Fibroblast of pulmonary artery (primary cell): ENCODE results near the gene DNAL4.

ENCODE experiments used
- DNase-seq: peaks from one replicate; pipeline ENCODE4 v3.0.0-alpha.2; 2010; ENCODE audit warnings: low read depth
- H3K4me3 ChIP-seq: replicated peaks from 2 replicates; pipeline ENCODE4 v1.5.1; 2011; ENCODE audit warnings: low read depth, mild to moderate bottlenecking, control low read depth, low read length, moderate library complexity
- TF ChIP-seq, protein P1 (sequence below): IDR thresholded peaks from 2 replicates; pipeline ENCODE4 v1.5.1; 2011; ENCODE audit warnings: mild to moderate bottlenecking, control low read depth, low read length, inconsistent platforms; ENCODE audit errors: missing control alignments

DNAL4 gene

DNA sequence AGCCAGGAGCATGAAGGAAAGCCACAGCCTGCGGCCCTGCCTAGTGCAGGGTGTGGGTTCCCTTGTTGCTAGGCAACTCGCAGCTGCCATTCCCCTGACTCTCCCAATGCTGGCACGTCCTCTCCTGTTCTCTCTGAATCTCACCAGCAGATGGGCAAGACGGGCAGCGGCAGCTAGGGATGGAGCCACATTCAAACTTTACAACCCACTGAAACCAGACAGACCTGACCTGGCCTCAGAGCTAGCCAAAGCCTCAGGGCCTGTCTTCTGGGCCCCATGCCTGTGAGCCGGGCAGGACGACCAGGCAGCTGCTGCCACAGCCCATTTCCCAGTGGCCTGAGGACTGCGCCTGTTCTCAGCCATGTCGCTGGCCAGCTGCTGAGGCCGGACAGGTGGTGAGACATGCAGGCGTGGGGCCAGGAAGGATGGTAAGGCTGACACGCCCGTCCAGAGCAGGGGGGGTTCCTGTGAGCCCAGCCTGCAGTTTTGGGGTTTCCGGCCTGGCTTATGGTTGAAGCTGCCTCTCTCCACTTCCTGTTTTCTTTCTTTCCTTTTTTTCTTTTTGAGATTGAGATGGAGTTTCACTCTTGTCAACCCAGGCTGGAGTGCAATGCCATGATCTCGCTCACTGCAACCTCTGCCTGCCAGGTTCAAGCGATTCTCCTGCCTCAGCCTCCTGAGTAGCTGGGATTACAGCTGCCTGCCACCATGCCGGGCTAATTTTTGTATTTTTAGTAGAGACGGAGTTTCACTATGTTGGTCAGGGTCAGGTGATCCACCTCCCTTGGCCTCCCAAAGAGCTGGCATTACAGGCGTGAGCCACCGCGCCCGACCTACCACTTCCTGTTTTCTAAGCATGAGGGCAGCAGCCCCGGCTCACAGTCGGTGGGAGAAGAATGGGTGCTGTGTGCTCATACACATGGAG is 42.3 kb downstream of the DNAL4 start:
- no peak for DNase-seq
- no peak overlapping the region for H3K4me3 ChIP-seq
- TF ChIP-seq, protein P1, sequence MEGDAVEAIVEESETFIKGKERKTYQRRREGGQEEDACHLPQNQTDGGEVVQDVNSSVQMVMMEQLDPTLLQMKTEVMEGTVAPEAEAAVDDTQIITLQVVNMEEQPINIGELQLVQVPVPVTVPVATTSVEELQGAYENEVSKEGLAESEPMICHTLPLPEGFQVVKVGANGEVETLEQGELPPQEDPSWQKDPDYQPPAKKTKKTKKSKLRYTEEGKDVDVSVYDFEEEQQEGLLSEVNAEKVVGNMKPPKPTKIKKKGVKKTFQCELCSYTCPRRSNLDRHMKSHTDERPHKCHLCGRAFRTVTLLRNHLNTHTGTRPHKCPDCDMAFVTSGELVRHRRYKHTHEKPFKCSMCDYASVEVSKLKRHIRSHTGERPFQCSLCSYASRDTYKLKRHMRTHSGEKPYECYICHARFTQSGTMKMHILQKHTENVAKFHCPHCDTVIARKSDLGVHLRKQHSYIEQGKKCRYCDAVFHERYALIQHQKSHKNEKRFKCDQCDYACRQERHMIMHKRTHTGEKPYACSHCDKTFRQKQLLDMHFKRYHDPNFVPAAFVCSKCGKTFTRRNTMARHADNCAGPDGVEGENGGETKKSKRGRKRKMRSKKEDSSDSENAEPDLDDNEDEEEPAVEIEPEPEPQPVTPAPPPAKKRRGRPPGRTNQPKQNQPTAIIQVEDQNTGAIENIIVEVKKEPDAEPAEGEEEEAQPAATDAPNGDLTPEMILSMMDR, result no peak

DNA sequence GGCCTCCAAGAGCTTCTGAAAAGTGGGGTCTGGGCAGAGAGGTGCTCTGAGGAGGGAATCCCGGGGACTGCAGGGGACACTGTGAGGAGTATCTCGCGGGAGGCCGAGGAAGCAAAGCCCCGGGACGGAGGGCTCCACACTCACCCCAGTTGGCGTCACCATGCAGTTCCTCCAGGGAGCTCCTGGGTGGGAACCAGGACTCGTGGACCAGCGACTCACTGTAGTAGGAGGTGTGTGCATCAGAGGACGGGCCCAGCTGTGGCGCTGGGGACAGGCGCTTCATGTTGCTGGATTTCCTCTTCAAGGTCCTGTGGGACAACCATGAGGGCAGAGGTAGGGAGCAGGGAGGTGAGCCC is 42.9 kb downstream of the DNAL4 start:
- no peak overlapping the region for H3K4me3 ChIP-seq

DNA sequence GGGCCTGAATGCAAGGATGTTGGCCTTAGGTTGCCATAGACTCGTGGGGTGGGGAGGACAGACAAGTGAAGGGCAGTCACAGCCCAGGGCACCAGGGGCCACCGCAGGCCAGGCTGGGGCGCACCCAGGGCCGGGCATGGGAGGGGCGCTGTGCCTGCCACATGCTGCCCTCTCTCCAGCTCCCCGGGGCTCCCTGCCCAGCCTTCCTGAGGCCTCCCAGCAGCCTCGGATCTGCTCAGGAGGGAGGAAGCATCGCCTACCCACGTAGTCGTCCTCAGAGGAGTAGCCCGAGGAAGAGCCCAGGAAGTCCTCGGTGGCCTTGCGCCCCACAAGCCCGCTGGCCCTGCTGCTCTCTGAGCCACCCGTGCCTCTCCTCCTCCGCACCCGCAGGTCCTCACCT is 43.3 kb downstream of the DNAL4 start:
- TF ChIP-seq, protein P1, result no peak
- no peak for DNase-seq
- no peak overlapping the region for H3K4me3 ChIP-seq

More for the DNA sequence above, 42.9 kb downstream of the DNAL4 start:
- DNase-seq, result no peak
- TF ChIP-seq, protein P1, result no peak

DNA sequence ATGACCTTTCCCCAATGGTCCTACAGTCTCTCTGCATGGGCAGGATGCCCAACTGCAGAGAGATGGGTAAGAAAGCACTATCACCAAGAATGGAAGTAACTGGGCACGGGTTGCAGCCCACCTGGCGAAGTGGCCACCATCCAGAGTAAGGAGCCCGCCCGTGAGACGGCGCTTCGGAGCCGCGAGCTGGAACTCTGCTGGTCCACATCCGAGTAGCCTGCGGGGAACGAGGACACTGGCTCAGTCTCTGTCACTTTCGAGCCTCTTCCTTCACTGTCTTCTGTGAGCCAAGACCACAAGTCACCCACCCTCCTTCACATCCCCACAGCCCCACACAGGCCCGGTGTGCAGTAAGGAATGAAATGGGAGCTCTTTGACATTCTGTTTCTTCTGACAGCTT is 43.8 kb downstream of the DNAL4 start:
- DNase-seq, result no peak
- H3K4me3 ChIP-seq, result no peak overlapping the region
- TF ChIP-seq, protein P1, result no peak

DNA sequence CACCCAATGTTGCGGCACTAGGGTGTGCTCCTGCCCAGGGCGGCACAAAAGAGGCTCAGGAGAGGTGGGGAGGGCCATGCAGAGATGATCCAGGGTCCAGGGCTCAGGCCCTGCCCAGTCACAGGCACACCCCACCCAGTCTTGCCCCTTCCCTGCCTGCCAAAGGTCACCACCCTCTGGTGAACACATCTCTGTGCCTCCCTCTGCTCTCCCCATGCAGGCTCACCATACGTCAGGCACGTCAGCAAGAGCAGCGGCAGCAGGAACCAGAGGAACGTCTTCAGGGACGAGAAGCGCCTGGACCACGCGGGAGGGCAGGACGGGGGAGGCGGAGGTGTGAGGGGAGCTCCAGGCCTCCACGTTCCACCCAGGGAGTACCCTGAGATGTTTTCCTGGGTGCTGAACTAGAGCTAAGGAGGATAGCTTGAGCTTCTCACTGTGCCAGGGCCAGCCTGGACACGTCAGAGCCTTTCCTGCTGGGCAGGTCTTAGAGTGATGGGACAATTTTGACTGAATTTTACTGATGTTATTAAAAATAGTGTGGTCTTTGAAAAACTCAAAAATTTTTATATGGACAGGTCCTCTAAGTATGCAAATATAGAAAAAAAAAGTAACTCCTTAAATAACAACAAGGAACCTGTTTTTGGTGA is 45.3 kb downstream of the DNAL4 start:
- H3K4me3 ChIP-seq, result no peak overlapping the region
- TF ChIP-seq, protein P1, result no peak
- DNase-seq, result no peak

DNA sequence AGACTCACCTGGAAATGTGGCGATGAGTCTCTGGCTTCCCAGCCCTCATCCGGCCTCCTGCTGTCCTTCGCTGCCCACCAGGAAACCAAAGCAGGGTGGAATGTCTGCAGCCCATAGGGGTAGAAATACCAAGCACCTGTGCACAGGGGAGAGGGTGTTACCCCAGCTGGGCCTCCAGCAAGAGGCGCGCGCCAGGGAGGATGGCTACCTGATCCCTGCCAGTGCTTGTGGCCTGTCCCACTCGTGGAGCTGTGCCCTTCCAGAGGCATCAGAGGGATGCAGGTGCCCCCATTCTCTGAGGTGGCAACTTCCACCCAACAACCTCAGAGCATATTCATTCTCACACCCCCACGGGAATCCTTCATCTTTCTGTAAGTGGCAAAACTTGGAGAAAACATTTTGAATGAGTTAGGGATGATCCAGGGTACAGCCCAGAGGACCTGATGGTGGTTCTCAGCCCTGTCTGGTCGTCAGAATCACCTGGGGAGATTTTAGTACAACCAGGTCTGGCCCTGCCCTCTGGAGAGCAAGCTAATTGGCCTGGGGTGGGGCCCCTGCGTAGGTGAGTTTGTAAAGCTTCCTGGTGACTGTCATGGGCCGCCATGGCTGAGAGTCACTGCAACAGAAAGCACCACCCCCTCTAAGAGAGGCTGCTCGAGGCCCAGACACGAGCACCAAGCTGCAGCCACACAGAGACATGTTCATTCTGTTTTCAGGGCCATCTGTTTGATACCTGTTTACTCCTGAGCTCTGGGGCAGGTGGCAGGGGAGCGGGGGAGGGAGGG is 48.1 kb downstream of the DNAL4 start:
- no peak for DNase-seq
- no peak overlapping the region for H3K4me3 ChIP-seq
- TF ChIP-seq, protein P1, result no peak
